Peyer's patch (tissue), 4 donors: ENCODE data around the gene ENAH. TPM values are rescaled to one million over a fixed set of nuclear protein-coding genes. Genes with fewer than 3 reads are reported as not detected.

Source experiments
- DNase-seq, 3 donors: peaks; one replicate each; pipeline ENCODE4 v3.0.0-alpha.2; 2017 to 2019
- H3K27ac ChIP-seq, 4 donors: fragments of 200-600 bp; sonication (generic); one replicate each; pipeline ENCODE4 v1.5.1; 2016 to 2019
- H3K27me3 ChIP-seq, 2 donors: fragments of 200-600 bp; sonication (generic); one replicate each; pipeline ENCODE4 v1.5.1; 2019
- H3K36me3 ChIP-seq, 3 donors: fragments of 200-600 bp; sonication (generic); one replicate each; pipeline ENCODE4 v1.5.1; 2016 to 2019
- H3K4me1 ChIP-seq, 4 donors: fragments of 200-600 bp; sonication (generic); one replicate each; pipeline ENCODE4 v1.5.1; 2016 to 2019
- H3K4me3 ChIP-seq, 4 donors: fragments of 200-600 bp; sonication (generic); 1 replicate in 3 of 4; 2 replicates in 1 of 4; pipeline ENCODE4 v1.5.1; 2016 to 2019; ENCODE audit warnings: mild to moderate bottlenecking in 1 of 4
- H3K9me3 ChIP-seq, 4 donors: fragments of 200-600 bp; sonication (generic); one replicate each; pipeline ENCODE4 v1.5.1; 2016 to 2019; ENCODE audit warnings: mild to moderate bottlenecking in 1 of 4
- POLR2A ChIP-seq, 2 donors: fragments of 450-650 bp; IDR thresholded peaks; one replicate each; pipeline ENCODE4 v1.5.1; 2017; ENCODE audit warnings: antibody characterized with exemption in 2 of 2, mild to moderate bottlenecking in 2 of 2, moderate library complexity in 2 of 2
- total RNA-seq, 4 donors: library from RNA; depleted of rRNA; stranded (reverse); fragments of >200 nt; gene quantifications; one replicate each; pipeline ENCODE4 v1.1.0, GENCODE V29; 2016
- TF ChIP-seq, protein P1 (sequence below), 6 experiments: fragments of 450-650 bp in 4 of 6; fragments of 200-600 bp in 2 of 6; sonication (generic) in 1 of 6; IDR thresholded peaks; one replicate each; pipeline ENCODE4 v1.5.1; 2017 to 2019; ENCODE audit warnings: antibody characterized with exemption in 6 of 6, mild to moderate bottlenecking in 3 of 6, moderate library complexity in 1 of 6

Gene ENAH
- total RNA-seq, 4 donors from 2014 or later, result 7.6 to 51.2 (median 16.5) TPM

DNA sequence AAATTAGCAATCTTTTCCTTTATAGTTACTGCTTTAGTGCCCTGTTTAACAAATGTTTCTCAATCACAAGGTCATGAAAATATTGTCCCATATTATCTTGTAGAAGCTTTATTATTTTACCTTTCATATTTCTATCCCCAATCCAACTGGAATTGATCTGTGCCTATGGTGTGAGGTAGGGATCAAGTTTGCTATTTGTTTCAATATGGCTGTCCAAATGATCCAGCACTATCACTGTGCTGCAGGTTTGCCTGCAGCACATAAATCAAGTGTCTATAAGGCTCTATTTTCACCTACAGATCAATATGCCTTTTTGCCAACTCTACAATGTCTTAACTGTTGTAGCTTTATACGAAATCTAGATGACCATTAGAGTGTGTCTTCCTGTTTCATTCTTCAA lies 96.2 kb downstream of the ENAH start:
- H3K36me3 ChIP-seq, result no peaks in the 10 kb centered on the region
- TF ChIP-seq, protein P1, sequence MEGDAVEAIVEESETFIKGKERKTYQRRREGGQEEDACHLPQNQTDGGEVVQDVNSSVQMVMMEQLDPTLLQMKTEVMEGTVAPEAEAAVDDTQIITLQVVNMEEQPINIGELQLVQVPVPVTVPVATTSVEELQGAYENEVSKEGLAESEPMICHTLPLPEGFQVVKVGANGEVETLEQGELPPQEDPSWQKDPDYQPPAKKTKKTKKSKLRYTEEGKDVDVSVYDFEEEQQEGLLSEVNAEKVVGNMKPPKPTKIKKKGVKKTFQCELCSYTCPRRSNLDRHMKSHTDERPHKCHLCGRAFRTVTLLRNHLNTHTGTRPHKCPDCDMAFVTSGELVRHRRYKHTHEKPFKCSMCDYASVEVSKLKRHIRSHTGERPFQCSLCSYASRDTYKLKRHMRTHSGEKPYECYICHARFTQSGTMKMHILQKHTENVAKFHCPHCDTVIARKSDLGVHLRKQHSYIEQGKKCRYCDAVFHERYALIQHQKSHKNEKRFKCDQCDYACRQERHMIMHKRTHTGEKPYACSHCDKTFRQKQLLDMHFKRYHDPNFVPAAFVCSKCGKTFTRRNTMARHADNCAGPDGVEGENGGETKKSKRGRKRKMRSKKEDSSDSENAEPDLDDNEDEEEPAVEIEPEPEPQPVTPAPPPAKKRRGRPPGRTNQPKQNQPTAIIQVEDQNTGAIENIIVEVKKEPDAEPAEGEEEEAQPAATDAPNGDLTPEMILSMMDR (IDR thresholded peaks at IDR 0.05), result no peak
- TF ChIP-seq POLR2A (IDR thresholded peaks at IDR 0.05), result no peak
- H3K27ac ChIP-seq, result no peak overlapping the region
- H3K4me1 ChIP-seq, result no peaks in the 10 kb centered on the region
- no peak overlapping the region for H3K4me3 ChIP-seq
- no peaks in the 10 kb centered on the region for H3K27me3 ChIP-seq
- DNase-seq, result no peak
- H3K9me3 ChIP-seq, result no peaks in the 10 kb centered on the region

GRCh38 chr1:225555821-225556220 lies 97.1 kb downstream of the ENAH start:
- no peaks in the 10 kb centered on the region for H3K4me1 ChIP-seq
- DNase-seq, result no peak
- no peaks in the 10 kb centered on the region for H3K9me3 ChIP-seq
- H3K27ac ChIP-seq, result no peak overlapping the region
- H3K4me3 ChIP-seq, result no peak overlapping the region
- no peaks in the 10 kb centered on the region for H3K27me3 ChIP-seq
- TF ChIP-seq POLR2A (IDR thresholded peaks at IDR 0.05), result no peak
- TF ChIP-seq, protein P1 (IDR thresholded peaks at IDR 0.05), result no peak
- no peaks in the 10 kb centered on the region for H3K36me3 ChIP-seq

- Histone ChIP-seq H3K4me3 (no peak overlapping the region), H3K27me3 (no peaks in the 10 kb centered on the region), H3K9me3 (no peaks in the 10 kb centered on the region), H3K27ac (no peak overlapping the region), H3K36me3 (no peaks in the 10 kb centered on the region), H3K4me1 (no peaks in the 10 kb centered on the region)
- TF ChIP-seq POLR2A (IDR thresholded peaks at IDR 0.05), result no peak
- TF ChIP-seq, protein P1 (IDR thresholded peaks at IDR 0.05), result peak; percentile 5 to 64 (median 59)
- DNase-seq, result no peak
These were observed 98.6 kb downstream of the ENAH start for GRCh38 chr1:225554216-225554812.

GRCh38 chr1:225549821-225550220 lies 103.1 kb downstream of the ENAH start:
- TF ChIP-seq POLR2A (IDR thresholded peaks at IDR 0.05), result no peak
- TF ChIP-seq, protein P1 (IDR thresholded peaks at IDR 0.05), result no peak
- H3K4me1 ChIP-seq, result no peaks in the 10 kb centered on the region
- no peak overlapping the region for H3K4me3 ChIP-seq

DNA sequence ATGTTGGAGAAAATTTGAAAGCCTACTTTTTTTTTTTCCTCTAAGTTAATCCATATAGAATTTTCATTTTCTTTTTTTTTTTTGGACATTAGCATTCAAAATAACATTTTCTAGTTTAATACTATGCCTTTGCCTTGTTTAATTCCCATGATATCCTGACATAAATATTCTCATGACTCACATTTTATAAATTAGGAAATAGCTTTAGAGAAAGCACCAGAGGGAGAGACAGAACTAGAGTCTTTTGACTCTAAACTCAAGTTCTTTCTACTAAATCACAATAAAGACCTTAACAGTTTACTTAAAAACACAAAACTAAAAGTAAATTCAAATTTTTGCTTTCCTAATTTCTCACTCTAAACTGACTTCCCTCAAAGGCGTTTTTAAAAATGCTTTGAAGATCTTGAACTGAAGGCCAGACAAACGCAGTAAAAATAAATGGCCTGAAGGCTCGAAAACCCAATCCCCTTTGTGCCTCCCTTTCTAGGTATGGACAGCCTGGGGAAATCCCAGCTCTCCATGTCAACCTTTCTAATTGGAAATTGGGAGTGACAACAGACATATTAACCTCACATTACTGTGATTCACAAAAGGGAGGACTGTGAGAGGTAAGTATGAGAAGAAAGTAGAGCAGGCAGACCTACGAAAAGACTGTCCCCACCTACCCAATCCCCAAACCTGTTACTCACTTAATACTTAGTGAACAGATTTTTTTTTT lies 104.6 kb downstream of the ENAH start:
- no peak for DNase-seq
- no peaks in the 10 kb centered on the region for H3K27me3 ChIP-seq
- no peaks in the 10 kb centered on the region for H3K36me3 ChIP-seq
- TF ChIP-seq, protein P1 (IDR thresholded peaks at IDR 0.05), result no peak
- TF ChIP-seq POLR2A (IDR thresholded peaks at IDR 0.05), result no peak
- H3K4me3 ChIP-seq, result no peak overlapping the region
- H3K9me3 ChIP-seq, result no peaks in the 10 kb centered on the region
- H3K27ac ChIP-seq, result no peak overlapping the region
- no peaks in the 10 kb centered on the region for H3K4me1 ChIP-seq

More at GRCh38 chr1:225549821-225550220, 103.1 kb downstream of the ENAH start:
- no peaks in the 10 kb centered on the region for H3K36me3 ChIP-seq
- no peak overlapping the region for H3K27ac ChIP-seq
- H3K27me3 ChIP-seq, result no peaks in the 10 kb centered on the region
- no peaks in the 10 kb centered on the region for H3K9me3 ChIP-seq
- DNase-seq, result no peak
